Measurements from ENCODE around the gene HEMK1. TPM values are rescaled to one million over a fixed set of nuclear protein-coding genes. Genes with fewer than 3 reads are reported as not detected.

HEMK1 gene
- polyA plus RNA-seq, 1 donor = 29.9 TPM

GRCh38 chr3:50562861-50563260 is 6.5 kb upstream of the HEMK1 start:
- no CpG with 5 or more reads among the region's 2 CpGs for WGBS (ENCODE audit: insufficient coverage, low lambda C conversion rate)

GRCh38 chr3:50563867-50564266 is 5.5 kb upstream of the HEMK1 start:
- Histone ChIP-seq H3K27ac (ENCODE audit: low read length) (no peak overlapping the region), H3K4me3 (ENCODE audit: low read length) (no peak overlapping the region), H3K9me3 (ENCODE audit: control insufficient read depth, low read depth, low read length) (no peaks in the 10 kb centered on the region), H3K27me3 (ENCODE audit: control insufficient read depth, insufficient read depth, low read length) (peaks cover 15% of the 10 kb centered on the region), H3K4me1 (ENCODE audit: control insufficient read depth, insufficient read depth, low read length) (peaks cover 13% of the 10 kb centered on the region), H3K36me3 (ENCODE audit: control insufficient read depth, insufficient read depth, low read length) (no peaks in the 10 kb centered on the region)
- DNase-seq = no peak
- no CpG with 5 or more reads among the region's 2 CpGs for WGBS (ENCODE audit: insufficient coverage, low lambda C conversion rate)

More at GRCh38 chr3:50562861-50563260, 6.5 kb upstream of the HEMK1 start:
- Histone ChIP-seq H3K4me1 (ENCODE audit: control insufficient read depth, insufficient read depth, low read length) (peaks cover 6% of the 10 kb centered on the region), H3K4me3 (ENCODE audit: low read length) (no peak overlapping the region), H3K27me3 (ENCODE audit: control insufficient read depth, insufficient read depth, low read length) (peaks cover 15% of the 10 kb centered on the region), H3K9me3 (ENCODE audit: control insufficient read depth, low read depth, low read length) (no peaks in the 10 kb centered on the region), H3K36me3 (ENCODE audit: control insufficient read depth, insufficient read depth, low read length) (no peaks in the 10 kb centered on the region), H3K27ac (ENCODE audit: low read length) (no peak overlapping the region)
- no peak for DNase-seq

- H3K27ac ChIP-seq (ENCODE audit: low read length) = no peak overlapping the region
- peaks cover 13% of the 10 kb centered on the region for H3K4me1 ChIP-seq (ENCODE audit: control insufficient read depth, insufficient read depth, low read length)
- no peaks in the 10 kb centered on the region for H3K36me3 ChIP-seq (ENCODE audit: control insufficient read depth, insufficient read depth, low read length)
- no peaks in the 10 kb centered on the region for H3K9me3 ChIP-seq (ENCODE audit: control insufficient read depth, low read depth, low read length)
- no peak for DNase-seq
- no peak overlapping the region for H3K4me3 ChIP-seq (ENCODE audit: low read length)
- peaks cover 15% of the 10 kb centered on the region for H3K27me3 ChIP-seq (ENCODE audit: control insufficient read depth, insufficient read depth, low read length)
- 100% methylated on average over 1 of the region's 1 CpG for WGBS (ENCODE audit: insufficient coverage, low lambda C conversion rate)
Measured at GRCh38 chr3:50564321-50564720, 5.0 kb upstream of the HEMK1 start.

DNA sequence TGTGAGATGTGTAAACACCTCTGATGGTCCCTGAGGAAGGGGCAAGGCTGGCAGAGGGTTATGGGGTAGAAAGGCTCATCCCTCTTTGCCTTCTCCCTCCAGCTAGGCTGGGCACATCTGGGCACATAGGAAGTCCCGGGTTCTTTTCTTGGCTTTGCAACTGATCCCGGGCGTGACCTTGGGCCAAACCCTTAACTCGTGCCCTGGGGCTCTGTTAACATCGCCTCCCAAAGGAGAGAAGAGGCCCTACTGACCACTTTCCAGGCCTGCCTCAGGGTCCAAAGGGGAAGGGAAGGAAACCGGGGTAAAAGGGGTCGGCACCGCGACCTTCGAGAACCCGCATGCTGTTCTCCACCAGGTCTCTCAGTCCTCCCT is 2.3 kb upstream of the HEMK1 start:
- Histone ChIP-seq H3K4me3 (ENCODE audit: low read length) (peak overlapping the region; percentile 45), H3K36me3 (ENCODE audit: control insufficient read depth, insufficient read depth, low read length) (no peaks in the 10 kb centered on the region), H3K4me1 (ENCODE audit: control insufficient read depth, insufficient read depth, low read length) (peaks cover 34% of the 10 kb centered on the region), H3K27me3 (ENCODE audit: control insufficient read depth, insufficient read depth, low read length) (peaks cover 15% of the 10 kb centered on the region), H3K27ac (ENCODE audit: low read length) (no peak overlapping the region), H3K9me3 (ENCODE audit: control insufficient read depth, low read depth, low read length) (no peaks in the 10 kb centered on the region)
- no CpG with 5 or more reads among the region's 11 CpGs for WGBS (ENCODE audit: insufficient coverage, low lambda C conversion rate)
- no peak for DNase-seq

DNA sequence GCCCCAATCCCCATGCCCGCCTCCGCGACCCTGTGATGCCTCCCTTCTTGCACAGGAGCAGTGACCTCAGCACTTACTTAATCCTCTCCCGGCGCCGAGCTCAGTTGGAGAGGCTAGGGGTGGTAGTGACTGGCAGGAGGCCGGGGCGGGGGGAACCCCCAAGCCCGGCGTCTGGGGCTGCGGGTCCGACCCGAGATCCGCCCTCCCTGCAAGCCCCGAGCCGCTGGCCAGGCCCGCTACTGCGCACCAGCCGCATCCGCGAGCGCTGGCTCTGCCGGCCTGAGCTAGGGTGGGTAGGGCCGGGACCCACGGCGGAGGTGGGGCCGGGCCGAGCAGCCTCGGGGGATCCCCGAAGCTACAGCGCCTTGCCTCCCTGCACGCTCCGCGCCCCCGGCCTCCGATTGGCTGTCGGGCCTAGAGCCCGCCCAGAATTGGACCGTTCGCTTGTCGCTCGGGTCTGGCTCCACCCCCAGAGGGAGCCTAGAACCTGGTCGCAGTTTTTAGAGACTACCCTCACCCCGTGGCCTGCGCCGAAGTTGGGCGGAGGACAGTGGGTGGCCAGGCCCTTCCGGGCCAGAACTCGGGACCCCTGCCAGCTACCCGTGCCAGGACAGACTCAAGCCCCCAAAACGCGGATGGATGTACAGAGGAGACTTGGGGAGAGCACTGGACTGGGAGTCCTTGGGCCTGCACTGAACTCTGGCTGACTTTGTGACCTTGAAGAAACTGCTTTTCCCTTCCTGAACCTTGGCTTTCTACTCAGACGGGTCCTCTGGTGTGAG is 1.7 kb upstream of the HEMK1 start, which contains the start of gene C3orf18:
C3orf18 (minus strand) TSS at position 362 of the 782 bp plus-strand sequence. CDS start 2,048 bp downstream, outside the sequence.
- Histone ChIP-seq H3K4me1 (ENCODE audit: control insufficient read depth, insufficient read depth, low read length) (peaks cover 40% of the 10 kb centered on the region), H3K27me3 (ENCODE audit: control insufficient read depth, insufficient read depth, low read length) (peaks cover 15% of the 10 kb centered on the region), H3K4me3 (ENCODE audit: low read length) (peak within 1 kb of the TSS; percentile 99), H3K36me3 (ENCODE audit: control insufficient read depth, insufficient read depth, low read length) (peaks cover 4% of the 10 kb centered on the region), H3K9me3 (ENCODE audit: control insufficient read depth, low read depth, low read length) (no peaks in the 10 kb centered on the region), H3K27ac (ENCODE audit: low read length) (peak within 1 kb of the TSS; percentile 89)
- peak; percentile 77 to 87 for DNase-seq
- no CpG with 5 or more reads among the region's 53 CpGs for WGBS (ENCODE audit: insufficient coverage, low lambda C conversion rate)

DNA sequence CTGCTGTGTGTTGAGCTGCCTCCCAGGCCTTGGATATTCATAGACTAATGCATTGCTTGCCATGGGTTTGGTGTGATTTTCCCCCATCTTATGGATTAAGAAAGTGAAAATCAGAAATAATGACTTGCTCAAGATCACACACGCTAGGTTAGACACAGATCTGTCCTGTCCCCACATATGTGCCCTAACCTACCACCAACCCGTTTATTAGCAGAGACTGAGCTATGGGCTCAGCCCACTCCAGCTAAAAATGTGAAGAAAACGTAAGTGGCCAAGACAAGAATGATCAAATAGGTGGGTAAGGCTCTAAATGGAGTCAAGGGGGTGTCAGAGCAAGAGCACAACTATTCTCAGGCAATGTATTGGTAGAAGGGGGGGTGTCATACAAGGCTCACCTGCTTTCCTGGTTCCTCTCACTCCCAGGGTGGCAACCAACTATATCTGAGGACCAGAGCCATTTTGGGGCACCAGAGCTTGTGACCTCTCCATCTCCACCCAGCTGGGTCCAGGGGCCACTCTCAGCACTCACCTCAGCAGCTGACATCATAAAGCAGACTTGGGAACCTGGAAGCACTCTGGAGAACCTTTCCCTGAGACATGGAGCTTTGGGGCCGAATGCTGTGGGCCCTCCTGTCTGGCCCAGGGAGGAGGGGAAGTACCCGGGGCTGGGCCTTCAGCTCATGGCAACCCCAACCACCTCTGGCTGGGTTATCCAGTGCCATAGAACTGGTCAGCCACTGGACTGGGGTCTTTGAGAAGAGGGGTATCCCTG is 1.4 kb downstream of the HEMK1 start:
- peaks cover 11% of the 10 kb centered on the region for H3K27me3 ChIP-seq (ENCODE audit: control insufficient read depth, insufficient read depth, low read length)
- H3K36me3 ChIP-seq (ENCODE audit: control insufficient read depth, insufficient read depth, low read length) = peaks cover 21% of the 10 kb centered on the region
- H3K4me1 ChIP-seq (ENCODE audit: control insufficient read depth, insufficient read depth, low read length) = peaks cover 55% of the 10 kb centered on the region
- peak in 1 of 2 donors; percentile 63 for DNase-seq
- no peaks in the 10 kb centered on the region for H3K9me3 ChIP-seq (ENCODE audit: control insufficient read depth, low read depth, low read length)
- H3K4me3 ChIP-seq (ENCODE audit: low read length) = no peak overlapping the region
- peak overlapping the region; percentile 89 for H3K27ac ChIP-seq (ENCODE audit: low read length)
- 86% methylated on average over 1 of the region's 5 CpGs for WGBS (ENCODE audit: insufficient coverage, low lambda C conversion rate)

GRCh38 chr3:50571486-50571885 is 2.2 kb downstream of the HEMK1 start:
- Histone ChIP-seq H3K27ac (ENCODE audit: low read length) (peak overlapping the region; percentile 89), H3K4me3 (ENCODE audit: low read length) (no peak overlapping the region)

GRCh38 chr3:50572158-50572557 is 2.8 kb downstream of the HEMK1 start:
- no peaks in the 10 kb centered on the region for H3K9me3 ChIP-seq (ENCODE audit: control insufficient read depth, low read depth, low read length)
- DNase-seq = peak; percentile 66 to 73
- H3K4me3 ChIP-seq (ENCODE audit: low read length) = no peak overlapping the region
- WGBS (ENCODE audit: insufficient coverage, low lambda C conversion rate) = no CpG with 5 or more reads among the region's 1 CpG
- H3K27me3 ChIP-seq (ENCODE audit: control insufficient read depth, insufficient read depth, low read length) = peaks cover 2% of the 10 kb centered on the region
- H3K27ac ChIP-seq (ENCODE audit: low read length) = peak overlapping the region; percentile 23
- peaks cover 24% of the 10 kb centered on the region for H3K36me3 ChIP-seq (ENCODE audit: control insufficient read depth, insufficient read depth, low read length)
- H3K4me1 ChIP-seq (ENCODE audit: control insufficient read depth, insufficient read depth, low read length) = peaks cover 53% of the 10 kb centered on the region

More at GRCh38 chr3:50571486-50571885, 2.2 kb downstream of the HEMK1 start:
- Histone ChIP-seq H3K4me1 (ENCODE audit: control insufficient read depth, insufficient read depth, low read length) (peaks cover 55% of the 10 kb centered on the region), H3K36me3 (ENCODE audit: control insufficient read depth, insufficient read depth, low read length) (peaks cover 24% of the 10 kb centered on the region), H3K27me3 (ENCODE audit: control insufficient read depth, insufficient read depth, low read length) (peaks cover 8% of the 10 kb centered on the region), H3K9me3 (ENCODE audit: control insufficient read depth, low read depth, low read length) (no peaks in the 10 kb centered on the region)
- peak in 1 of 2 donors; percentile 14 for DNase-seq
- no CpG with 5 or more reads among the region's 4 CpGs for WGBS (ENCODE audit: insufficient coverage, low lambda C conversion rate)

DNA sequence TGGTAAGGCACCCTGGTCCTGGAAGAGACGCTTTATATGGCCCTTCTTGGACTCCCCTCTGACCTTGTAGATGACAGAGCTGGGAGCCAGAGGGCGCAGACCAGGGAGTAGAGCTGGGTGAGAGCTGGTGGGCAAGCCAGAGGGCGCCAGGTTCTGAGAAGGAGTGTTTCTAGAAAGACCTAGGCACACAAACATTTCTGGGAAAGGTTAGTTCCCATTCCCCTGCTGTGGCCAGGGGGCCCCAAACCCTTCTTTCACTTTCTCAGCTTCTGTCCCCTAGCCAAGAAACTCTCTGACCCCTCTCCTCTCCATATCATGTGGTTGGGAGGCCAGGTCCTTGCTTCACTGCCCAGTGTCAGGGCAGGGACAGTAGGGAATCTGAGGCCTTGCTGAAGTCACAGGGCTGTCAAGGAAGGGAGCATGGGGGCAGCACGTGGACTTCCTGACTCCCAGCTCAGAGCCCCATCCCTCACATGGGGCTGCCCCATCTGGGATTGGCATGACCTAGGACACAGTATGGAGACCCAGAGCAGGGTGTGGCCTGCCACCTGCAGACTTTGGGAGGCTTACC is 3.6 kb downstream of the HEMK1 start:
- H3K4me1 ChIP-seq (ENCODE audit: control insufficient read depth, insufficient read depth, low read length) = peaks cover 49% of the 10 kb centered on the region
- peak overlapping the region; percentile 23 for H3K27ac ChIP-seq (ENCODE audit: low read length)
- WGBS (ENCODE audit: insufficient coverage, low lambda C conversion rate) = no CpG with 5 or more reads among the region's 4 CpGs
- H3K36me3 ChIP-seq (ENCODE audit: control insufficient read depth, insufficient read depth, low read length) = peaks cover 30% of the 10 kb centered on the region
- peak; percentile 46 to 72 for DNase-seq
- H3K9me3 ChIP-seq (ENCODE audit: control insufficient read depth, low read depth, low read length) = no peaks in the 10 kb centered on the region
- no peaks in the 10 kb centered on the region for H3K27me3 ChIP-seq (ENCODE audit: control insufficient read depth, insufficient read depth, low read length)
- H3K4me3 ChIP-seq (ENCODE audit: low read length) = no peak overlapping the region
